ENCODE data around the gene PFDN2.

PFDN2 gene, protein sequence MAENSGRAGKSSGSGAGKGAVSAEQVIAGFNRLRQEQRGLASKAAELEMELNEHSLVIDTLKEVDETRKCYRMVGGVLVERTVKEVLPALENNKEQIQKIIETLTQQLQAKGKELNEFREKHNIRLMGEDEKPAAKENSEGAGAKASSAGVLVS

DNA sequence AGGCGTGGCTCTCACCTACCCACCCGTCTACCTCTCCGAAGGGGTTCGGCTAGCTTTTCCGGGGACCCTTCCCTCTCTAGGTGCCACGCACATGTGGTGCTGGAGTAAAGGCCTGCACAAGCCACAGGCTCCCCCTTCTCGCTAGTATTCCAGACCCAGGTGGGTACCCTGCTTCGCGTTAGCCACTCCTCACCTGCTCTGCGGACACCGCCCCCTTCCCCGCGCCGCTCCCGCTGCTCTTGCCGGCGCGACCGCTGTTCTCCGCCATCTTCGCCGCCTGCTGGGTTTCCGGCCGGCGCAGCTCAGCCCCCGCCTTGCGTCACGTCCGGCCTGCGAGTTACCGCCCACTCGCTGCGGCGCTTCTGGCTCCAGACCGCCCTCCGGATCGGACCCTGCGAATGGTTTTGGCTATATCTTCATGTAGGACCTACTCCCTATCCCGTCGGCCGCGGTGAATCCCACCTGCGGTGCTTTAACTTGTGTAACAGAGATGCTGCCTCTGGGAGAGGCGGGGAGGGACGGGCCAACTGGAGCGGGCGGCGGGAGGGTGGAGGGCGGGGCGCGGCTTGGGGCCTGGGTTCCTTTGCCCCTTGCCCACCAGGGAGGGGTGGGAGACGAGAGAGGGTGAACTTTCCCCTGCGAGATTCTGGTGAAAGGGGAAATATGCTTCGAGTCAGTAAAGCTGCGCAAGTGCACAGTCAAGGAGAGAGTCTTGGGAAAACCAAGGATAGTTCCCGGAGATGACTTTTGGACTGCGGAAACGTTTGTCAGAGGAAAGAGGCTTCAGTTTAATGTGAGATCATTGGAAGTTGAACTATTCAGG, at the start of gene PFDN2, which contains the start of gene NIT1:
PFDN2 (minus strand) TSS at position 279 of the 823 bp plus-strand sequence; CDS start at position 268, 11 bp downstream.
NIT1 (plus strand) TSS at position 347 of the 823 bp plus-strand sequence; CDS start at position 419, 72 bp downstream.
- DNase-seq (ENCODE audit: low read depth): peak; percentile 62

DNA sequence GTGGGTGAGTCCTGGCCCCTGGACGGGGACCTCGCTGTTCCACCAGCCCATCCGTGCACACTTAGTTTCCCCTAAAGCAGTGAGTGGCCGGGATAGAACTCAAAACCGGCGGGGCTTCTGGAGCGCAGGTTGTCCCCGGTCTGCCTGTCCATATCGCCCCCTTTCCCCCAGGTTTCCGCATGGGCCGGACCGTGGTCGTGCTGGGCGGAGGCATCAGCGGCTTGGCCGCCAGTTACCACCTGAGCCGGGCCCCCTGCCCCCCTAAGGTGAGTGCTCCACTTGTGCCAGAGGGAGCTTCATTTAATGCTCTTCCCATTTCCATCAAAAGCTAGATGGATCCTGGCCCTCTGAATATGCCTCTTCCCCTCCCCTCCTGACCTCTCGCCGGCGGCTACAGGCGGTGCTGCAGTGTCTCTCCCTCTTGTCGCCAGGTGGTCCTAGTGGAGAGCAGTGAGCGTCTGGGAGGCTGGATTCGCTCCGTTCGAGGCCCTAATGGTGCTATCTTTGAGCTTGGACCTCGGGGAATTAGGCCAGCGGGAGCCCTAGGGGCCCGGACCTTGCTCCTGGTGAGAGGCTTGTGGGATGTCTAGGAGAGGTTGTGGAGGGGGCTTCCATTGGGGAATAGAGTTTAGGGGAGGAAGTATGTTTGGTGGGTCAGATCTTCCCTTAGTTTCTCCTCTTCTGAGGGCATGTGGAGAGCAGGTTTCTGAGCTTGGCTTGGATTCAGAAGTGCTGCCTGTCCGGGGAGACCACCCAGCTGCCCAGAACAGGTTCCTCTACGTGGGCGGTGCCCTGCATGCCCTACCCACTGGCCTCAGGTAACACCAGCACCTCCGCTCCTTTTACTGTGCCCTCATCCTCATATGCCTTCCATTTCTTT, 49.1 kb upstream of the PFDN2 start:
- DNase-seq (ENCODE audit: low read depth): no peak

DNA sequence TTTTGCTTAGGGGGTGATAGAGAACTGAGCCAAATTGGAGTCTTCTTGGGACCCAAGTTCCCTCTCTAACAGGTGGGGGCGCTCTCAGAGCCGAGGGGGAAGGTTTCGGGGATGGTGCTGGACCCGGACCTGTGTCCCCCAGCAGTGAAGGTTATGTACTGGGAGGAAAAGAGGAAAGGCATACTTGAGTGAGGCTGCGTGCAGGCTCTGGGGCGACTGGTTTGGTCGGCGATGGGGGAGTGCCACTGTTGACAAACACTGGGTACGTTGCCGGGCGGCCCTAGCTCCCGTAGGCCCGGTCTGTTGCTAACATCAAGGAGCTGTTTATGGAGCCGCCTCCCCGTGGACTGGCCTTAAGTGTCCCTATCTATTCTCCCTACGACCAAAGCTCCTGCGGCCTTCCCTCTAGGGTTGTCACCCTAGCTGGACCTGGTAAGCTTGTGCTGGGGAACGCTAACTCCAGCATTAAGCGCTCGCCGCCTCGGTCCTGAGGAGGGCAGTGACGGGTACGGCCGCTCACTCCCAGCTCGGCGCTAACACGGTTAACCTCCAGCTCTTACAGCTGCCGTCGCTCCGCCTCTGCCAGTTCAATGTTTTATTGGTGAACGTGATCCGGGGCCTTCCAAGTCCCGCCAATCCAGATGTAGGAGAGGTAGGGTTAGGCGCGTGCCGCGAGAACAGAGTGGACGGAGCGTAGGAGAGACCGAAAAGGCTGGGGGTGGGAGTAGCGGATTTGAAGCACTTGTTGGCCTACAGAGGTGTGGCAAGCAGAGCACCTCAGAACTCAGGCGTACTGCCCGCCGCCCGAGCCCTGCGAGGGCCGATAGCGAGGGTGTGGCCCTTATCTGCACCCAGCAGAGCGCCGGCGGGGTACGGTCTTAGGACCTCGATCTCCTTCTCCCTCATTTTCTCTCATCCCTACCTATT, 48.2 kb upstream of the PFDN2 start, which contains the start of gene PPOX:
PPOX (plus strand) TSS at position 685 of the 927 bp plus-strand sequence. CDS start 422 bp downstream, outside the sequence.
- peak; percentile 98 for DNase-seq (ENCODE audit: low read depth)

DNA sequence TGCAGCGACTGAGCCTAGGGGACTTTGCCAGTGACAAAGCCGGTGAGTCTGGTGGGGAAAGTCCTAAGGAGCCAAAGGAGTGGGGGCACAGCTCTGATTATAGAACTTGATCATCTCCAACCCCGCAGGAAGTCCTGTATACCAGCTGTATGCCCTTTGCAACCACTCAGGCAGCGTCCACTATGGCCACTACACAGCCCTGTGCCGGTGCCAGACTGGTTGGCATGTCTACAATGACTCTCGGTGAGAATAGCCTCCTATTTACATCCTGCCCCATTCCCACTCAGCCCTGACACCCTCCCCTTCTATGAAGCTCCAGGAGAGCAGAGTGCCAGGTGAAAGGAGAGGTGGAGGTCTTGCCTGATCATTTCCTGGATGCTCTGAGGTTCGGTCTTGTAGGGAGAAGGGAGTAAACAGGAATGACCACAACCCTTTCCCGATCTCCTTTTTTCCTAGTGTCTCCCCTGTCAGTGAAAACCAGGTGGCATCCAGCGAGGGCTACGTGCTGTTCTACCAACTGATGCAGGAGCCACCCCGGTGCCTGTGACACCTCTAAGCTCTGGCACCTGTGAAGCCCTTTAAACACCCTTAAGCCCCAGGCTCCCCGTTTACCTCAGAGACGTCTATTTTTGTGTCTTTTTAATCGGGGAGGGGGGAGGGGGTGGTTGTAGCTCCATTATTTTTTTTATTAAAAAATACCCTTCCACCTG, 47.2 kb upstream of the PFDN2 start:
- DNase-seq (ENCODE audit: low read depth): no peak

DNA sequence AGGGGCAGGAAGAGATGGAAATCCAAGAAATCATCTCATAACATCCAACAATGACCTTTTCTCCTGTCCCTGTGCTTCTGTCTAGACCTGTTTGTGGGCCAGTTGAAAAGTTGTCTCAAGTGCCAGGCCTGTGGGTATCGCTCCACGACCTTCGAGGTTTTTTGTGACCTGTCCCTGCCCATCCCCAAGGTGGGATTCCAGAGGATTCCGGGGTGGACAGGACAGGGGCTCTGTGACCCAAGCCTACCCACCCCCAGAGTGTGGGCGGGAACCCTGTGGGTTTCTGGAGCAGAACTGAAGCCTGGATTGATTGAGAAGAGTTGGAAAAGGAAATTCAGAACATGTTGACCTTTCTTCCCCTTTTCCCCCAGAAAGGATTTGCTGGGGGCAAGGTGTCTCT, 46.0 kb upstream of the PFDN2 start:
- DNase-seq (ENCODE audit: low read depth): no peak

DNA sequence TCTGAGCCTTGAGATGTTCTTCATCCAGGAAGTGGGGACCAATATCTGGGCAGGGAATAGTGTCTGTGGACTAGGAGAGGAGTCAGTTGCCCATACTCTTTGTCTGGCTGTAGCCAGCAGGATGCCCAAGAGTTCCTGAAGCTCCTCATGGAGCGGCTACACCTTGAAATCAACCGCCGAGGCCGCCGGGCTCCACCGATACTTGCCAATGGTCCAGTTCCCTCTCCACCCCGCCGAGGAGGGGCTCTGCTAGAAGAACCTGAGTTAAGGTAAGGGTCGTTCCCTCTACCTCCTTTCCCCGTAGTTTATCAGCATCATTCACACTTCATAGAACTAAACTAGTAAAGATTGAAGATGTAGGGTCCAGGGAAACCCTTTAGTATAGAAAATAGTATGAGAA, 45.0 kb upstream of the PFDN2 start:
- no peak for DNase-seq (ENCODE audit: low read depth)

DNA sequence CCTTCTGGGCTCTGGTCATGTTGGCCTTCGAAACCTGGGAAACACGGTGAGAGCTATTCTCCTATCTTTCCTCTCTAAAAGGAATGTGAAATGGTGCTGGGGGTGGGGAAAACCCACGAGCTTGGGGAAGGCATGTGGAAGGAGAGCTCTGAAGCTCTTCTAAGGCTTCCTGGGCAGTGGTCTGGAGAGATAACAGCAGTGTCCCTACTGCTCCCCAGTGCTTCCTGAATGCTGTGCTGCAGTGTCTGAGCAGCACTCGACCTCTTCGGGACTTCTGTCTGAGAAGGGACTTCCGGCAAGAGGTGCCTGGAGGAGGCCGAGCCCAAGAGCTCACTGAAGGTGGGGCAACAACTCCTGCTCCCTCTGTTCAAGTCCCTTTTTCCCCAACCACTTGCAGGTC, 44.2 kb upstream of the PFDN2 start:
- no peak for DNase-seq (ENCODE audit: low read depth)

DNA sequence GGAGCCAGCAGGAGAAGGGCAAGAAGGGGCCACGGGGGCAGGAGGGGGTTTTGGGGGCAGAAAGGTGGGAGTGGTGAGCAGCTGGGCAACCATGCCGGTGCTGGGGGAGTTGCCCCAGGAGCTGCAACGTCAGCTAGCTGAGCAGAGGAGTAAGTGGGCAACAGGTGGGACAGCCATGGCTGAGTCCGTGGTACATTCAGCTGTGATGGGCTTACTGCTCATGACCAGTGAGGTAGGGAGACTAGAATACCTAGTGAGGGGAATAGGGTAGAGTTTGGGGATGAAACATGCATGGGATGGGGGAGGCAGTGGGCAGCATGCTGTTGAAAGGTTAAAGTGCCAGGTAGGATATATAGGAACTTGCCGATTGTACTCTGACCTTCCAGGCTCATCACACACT, 43.8 kb upstream of the PFDN2 start:
- no peak for DNase-seq (ENCODE audit: low read depth)

DNA sequence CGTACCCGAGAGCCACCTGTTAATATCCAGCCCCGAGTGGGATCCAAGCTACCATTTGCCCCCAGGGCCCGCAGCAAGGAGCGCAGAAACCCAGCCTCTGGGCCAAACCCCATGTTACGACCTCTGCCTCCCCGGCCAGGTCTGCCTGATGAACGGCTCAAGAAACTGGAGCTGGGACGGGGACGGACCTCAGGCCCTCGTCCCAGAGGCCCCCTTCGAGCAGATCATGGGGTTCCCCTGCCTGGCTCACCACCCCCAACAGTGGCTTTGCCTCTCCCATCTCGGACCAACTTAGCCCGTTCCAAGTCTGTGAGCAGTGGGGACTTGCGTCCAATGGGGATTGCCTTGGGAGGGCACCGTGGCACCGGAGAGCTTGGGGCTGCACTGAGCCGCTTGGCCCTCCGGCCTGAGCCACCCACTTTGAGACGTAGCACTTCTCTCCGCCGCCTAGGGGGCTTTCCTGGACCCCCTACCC, 42.9 kb upstream of the PFDN2 start:
- no peak for DNase-seq (ENCODE audit: low read depth)

DNA sequence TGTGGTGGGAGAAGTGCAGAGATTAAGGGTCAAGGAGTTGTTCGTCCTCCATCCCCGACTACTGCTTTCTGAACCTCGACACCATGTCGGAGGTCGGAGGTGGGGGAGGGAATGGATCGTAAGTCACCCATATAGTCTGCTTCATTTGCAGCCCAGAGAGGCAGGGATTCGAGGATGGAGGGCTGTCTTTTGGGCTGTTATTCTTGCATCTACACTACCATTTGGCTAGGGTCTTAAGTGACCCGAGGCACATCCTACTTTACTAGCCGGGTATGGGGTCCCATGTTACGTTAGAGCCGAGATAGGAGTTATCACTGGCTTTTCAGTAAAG, 42.0 kb upstream of the PFDN2 start:
- DNase-seq (ENCODE audit: low read depth): no peak

DNA sequence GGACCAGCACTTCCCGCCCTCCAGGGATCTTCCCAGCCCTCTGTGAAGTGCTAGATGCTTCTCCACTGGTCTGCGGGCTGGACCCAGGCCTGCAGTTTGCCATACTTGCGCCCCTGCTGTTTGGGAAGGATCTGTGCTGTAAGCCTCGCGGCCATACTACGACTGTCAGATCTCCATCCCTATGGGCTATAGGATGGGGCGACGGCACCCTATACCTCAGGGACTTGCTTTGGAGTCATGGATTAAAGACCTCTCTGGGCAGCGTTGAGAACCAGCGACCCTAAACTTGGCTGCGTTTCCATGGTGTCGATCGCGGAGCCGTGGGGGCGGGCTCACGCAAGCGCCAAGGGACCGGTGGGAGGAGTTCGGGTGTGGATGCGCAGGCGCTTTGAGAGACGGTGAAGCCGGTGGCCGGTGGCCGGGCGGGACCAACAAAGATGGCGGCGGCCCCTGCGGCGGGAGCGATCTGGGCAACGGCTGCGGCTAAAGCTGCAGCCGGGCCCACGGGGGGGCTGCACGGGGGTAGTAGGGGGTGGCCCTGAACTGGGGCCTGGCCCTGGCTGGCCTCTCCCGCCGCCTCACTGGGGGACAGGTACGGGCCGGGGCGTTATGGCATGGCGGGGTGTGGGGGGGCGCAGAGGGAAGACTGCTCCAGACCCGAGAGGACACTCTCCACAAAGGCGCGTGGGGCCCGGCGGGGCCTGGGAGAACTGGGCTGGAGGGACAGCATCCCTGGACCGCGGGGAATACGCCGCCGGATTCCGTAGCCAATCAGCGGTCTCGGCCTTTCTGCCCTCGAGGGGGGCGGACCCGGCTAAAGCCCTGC, 41.5 kb upstream of the PFDN2 start, which contains the start of gene USP21:
USP21 (plus strand) TSS at position 414 of the 826 bp plus-strand sequence. CDS start 1,141 bp downstream, outside the sequence.
- peak; percentile 75 for DNase-seq (ENCODE audit: low read depth)

DNA sequence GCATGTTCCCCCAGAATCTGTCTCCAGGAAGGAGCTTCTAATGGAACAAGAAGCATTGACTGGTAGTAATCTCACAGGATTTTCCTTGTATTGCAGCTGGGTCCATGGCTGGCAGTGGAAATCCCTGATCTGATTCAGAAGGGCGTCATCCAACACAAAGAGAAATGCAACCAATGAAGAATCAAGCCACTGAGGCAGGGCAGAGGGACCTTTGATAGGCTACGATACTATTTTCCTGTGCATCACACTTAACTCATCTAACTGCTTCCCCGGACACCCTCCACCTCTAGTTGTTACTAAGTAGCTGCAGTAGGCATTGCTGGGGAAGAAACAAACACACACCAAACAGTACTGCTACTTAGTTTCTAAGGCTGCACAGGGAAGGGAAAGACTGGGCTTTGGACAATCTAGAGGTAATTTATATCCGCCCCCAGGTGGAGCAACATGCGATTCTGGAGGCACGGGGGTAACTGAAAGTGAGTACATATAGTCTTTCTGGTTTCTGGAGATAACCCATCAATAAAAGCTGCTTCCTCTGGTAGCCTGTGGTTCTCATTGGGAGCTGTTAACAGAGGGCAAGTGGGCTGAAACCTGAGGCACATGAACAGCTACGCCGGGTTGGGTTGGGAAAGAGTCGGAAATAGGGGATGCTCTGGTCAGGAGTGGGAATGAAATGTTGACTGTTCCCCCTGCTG, 40.6 kb upstream of the PFDN2 start:
- DNase-seq (ENCODE audit: low read depth): no peak

DNA sequence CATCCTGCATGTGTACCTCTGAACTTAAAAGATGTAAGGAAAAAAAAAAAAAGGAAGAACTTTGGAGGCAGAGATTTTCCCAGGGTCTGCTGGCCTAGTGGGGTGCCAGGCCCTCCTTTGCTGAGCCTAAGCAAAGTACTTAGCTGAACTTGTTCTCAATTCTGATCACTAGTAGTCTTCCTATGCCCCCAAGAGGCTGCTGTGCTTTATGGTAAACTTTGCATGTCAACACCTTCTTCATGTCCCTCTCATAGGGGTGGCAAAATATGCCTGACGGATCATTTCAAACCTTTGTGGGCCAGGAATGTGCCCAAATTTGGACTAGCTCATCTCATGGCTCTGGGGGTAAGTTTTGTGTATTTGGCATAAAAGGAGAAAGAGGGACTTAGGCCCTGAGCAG, 40.0 kb upstream of the PFDN2 start:
- no peak for DNase-seq (ENCODE audit: low read depth)

DNA sequence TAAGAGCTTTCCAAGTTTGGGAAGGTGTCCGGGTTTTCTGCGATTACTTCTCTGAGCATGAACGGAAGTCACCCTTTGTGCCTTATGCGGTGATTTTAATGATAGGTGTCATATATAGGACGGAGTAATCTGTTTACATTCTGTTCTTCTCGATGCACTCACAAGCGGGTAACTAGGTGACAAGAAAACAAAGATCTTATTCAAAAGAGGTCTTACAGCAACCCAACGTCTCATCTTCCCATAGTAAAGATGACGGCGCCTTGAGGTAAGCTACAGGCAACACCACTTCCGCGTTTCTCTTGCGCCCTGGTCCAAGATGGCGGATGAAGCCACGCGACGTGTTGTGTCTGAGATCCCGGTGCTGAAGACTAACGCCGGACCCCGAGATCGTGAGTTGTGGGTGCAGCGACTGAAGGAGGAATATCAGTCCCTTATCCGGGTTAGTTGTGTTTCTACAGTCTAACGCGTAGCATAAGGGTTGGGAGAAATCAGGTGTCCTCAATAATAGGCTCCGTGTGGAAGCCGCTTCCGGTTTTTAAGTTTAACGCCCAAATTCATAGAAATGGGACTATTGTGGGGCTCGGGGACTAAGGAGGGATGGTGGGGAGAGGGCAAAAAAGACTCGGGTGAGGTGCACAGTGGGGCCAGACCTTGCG, 36.0 kb upstream of the PFDN2 start, which contains the start of gene UFC1:
UFC1 (plus strand) TSS at position 297 of the 656 bp plus-strand sequence; CDS start at position 317, 20 bp downstream.
- peak; percentile 81 for DNase-seq (ENCODE audit: low read depth)

DNA sequence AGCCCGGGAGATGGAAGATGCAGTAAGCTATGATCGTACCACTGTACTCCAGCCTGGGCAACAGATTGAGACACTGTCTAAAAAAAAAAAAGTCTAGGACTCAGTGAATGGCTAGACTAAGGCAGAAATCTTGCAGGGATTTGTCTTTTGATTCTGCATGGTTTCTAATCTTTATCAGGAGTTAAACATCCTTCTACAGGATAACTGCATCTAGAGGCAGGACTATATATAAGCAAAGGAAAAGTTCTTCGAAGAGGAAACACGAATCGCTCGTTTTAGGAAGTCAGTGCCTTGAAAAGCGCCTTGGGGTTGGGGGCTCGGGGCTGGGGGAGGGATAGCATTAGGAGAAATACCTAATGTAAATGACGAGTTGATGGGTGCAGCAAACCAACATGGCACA, 35.3 kb upstream of the PFDN2 start:
- DNase-seq (ENCODE audit: low read depth): no peak

DNA sequence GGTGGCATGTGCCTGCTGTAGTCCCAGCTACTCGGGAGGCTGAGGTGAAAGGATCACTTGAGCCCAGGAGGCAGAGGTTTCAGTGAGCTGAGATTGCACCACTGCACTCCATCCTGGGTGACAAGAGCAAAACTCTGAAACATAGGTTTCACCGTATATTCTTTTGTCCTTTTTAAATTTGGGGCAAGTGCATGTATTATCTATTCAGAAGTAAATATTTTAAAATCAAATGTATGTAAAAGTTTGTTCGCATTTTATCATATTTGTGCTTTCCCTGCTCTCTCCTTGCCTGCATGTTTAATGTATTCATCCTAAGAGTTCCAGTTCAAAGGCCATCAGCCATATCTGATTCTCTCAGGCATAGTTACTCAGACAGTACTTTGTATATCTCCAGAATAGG, 28.0 kb upstream of the PFDN2 start:
- DNase-seq (ENCODE audit: low read depth): no peak

DNA sequence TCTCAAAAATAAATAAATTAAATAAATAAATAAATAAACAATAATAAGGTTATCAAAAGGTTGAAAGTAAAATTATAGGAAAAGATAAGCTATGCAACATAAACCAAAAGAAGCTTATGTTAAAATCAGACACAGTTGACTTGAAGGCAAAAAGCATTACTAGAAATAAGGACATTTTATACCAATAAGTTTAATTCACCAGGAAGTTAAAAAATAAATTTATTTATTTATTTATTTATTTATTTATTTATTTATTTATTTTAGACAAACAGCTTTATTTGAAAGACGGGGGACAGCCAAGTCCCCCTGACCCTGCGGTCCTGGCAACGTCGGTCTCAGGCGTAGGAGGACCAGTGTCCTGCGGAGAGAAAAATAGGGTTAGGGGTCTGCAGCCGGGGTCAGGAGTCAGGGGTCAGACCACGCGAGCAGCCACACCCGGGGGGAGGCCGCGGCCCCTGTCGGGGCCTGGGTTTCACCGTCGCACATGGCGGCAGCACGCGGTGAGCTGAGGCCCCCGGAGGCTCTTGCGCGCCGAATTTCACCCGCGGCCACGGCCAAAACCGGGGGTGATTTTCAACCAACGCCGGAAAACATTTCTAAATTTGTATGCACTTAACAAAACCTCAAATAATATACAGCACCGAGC, 23.0 kb upstream of the PFDN2 start:
- no peak for DNase-seq (ENCODE audit: low read depth)

DNA sequence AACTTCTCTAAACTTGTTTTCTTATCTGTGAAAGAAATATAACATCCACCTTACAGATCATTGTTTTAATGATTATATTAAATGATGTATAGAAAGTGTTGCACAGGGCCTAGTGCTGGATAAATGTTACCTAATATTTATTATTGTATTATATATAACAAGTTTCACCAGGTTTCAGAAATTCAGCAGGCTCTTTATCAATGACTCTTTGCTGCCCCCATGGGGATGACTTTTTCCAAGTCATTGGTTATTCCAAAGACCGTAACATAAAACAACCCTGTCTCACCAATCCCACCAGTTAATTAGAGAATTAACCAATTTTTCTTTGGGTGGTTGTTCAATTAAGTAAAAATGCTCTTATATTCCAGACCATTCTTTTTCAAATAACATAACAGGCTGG, 21.9 kb upstream of the PFDN2 start:
- peak; percentile 27 for DNase-seq (ENCODE audit: low read depth)

Measured in stromal cell of bone marrow (primary cell).